GM19240 (cell line): ENCODE measurements around the gene BSX.

ENCODE experiments used
- DNase-seq: peaks from one replicate; pipeline ENCODE4 v3.0.0; 2011; ENCODE audit warnings: low spot score; ENCODE audit not compliant: insufficient read length

The BSX gene

DNA sequence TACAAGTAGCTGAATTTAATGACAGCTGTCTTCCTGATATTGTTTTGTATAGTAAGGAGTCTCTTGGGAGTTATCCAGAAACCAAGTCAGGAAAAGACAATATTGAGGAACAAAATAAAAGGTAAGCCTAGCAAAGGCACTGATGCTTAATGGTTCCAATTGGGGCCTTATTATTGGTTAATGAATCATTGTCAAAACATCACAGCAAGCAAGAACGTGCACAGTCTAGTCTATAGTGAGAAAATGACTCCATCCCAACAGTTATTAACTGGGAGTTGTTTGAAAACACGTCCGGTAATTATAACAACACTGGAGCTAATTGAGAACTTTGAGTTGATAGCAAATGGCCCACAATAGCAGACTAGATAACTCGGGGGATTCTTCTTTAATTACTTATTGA is 17.7 kb downstream of the BSX start:
- no peak for DNase-seq

DNA sequence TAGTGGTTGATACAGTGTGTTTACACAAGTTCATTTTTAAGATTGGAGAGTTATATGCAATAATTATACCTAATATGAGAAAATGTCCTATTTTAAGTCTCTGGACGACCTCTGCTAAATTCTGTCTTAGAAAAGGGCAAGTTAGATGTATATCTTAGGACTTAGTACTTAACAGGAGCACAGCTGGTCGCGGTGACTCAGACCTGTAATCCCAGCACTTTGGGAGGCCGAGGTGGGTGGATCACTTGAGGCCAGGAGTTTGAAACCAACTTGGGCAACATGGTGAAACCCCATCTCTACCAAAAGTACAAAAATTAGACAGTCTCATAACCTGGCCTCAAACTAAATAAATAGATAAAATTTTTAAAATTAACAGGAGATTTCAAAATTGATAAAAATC is 27.2 kb downstream of the BSX start:
- no peak for DNase-seq

DNA sequence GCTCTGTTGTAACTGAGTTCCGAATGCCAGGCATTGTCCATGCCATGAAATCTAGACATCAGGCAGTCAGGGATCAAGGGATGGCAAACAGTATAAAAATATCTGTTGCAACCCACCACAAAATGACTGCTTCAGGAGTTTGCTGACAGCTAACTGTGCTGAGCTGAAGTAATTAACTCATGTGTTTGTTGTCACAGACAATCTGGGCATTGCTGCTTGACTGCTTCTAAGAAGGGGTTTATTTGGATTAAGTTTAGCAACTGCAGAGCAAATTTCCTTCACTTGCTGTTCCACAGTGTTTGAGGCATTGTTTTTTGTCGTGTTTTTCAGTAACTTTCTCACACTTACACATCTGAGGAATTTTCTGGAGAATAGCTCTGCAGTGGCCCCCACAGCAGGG is 30.4 kb downstream of the BSX start:
- DNase-seq: no peak

DNA sequence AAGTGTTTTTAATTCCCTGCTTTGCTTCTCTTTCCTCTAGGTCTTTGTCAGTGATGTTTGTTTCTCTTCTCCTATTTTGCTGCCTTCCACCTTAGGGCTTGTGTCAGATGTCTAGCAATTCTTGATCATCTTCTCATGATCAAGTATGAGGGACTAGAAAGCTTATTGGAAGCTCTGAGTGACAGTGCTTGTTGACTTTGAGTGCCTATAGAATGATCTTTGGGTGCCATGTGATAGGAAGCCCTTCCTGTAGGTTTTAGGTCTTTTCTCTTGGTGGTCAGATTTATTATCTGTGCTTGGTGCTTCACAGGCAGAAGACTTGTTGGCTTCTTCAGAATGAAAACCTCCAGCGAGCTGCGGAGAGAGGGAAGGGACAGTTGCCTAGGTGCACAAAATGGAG is 43.1 kb downstream of the BSX start:
- no peak for DNase-seq

DNA sequence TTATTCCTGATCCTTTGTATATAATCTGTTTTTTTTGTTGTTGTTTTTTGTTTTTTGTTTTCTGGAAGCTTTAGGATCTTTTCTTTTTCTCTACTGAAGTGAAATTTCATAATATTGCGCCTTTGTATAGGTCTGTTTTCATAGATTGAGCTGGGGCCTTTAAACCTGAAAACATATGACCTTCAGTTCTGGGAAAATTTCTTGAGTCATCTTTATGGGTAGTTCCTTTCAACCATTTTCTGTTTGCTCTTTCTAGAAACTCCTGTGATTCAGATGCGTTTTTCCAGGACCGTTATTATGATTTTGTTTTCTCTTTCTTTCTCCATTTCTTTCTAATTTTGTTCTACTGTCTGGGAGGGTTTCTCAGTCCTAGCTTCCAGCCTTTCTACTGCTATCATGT is 43.7 kb downstream of the BSX start:
- no peak for DNase-seq

DNA sequence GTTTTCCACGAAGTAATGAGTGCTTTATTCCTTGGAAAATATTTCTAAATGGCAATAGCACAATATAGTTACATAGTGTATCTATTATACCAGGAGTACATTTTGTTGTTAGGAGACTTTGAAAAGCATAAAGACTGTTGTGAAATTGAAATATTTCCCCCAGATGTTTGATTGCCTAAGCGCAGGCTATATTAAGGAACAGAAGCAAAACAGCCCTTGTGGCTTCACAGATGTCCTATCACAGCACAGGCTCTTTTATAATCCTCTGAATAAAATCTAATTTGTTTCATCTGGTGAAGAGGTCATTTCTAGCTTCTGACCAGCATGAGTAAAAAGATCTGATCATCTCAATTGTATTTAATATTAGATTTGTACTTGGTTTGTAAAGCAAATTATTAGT is 48.2 kb downstream of the BSX start:
- no peak for DNase-seq

DNA sequence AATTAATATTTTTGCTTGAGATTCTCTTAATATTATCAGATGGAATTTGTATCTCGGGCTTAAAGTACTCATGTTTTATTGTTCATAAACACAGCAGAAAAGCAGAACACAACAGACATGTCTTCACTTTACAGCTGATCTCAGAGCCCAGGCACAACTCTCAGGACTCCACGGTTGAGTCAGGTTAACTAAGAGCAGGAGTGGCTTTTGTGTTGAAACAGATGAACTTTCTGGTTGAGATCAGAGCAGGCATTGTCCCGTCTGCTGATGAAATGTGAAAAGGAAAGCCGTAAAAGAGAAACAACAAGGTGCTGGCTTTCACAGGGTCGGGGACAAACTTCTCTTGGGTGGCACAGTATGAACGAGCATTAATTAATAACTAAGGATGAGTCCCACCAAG is 50.1 kb downstream of the BSX start:
- DNase-seq: no peak
